COLO829 (cell line): ENCODE results near the gene SCN8A.
A peak's percentile ranks its signal among the peaks of the same experiment; 100 is the strongest.
"Not testable (repeated sequence)": the region's sequence is repeated elsewhere in the genome, so short reads cannot be mapped to it uniquely, and the experiment has no call there.

ENCODE experiments used
- DNase-seq: peaks from one replicate; pipeline ENCODE4 v3.0.0; 2012; ENCODE audit warnings: low spot score

SCN8A gene

GRCh38 chr12:51591016-51591901, at the start of gene SCN8A:
Gene SCN8A (plus strand): TSS chr12:51591233. CDS start chr12:51662818, 71,585 bp downstream.
- no peak for DNase-seq

DNA sequence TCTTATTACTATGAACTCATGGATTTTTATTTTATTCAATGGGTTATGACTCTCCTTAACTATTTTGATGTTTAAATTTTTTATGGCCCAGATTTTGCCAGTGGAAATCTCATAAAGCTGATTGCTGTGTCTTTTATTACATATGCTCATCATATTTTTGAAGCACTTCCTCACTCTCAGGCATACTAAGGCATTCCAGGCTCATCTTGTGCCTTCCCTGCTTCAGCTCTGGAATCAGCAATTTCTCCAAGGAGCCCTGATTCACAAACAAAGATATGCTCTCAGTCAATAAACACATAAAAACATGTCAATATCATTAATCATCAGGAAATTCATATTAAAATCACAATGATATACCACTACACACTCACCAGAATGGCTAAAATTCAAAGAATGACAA, 44.9 kb upstream of the SCN8A start:
- DNase-seq, result no peak

DNA sequence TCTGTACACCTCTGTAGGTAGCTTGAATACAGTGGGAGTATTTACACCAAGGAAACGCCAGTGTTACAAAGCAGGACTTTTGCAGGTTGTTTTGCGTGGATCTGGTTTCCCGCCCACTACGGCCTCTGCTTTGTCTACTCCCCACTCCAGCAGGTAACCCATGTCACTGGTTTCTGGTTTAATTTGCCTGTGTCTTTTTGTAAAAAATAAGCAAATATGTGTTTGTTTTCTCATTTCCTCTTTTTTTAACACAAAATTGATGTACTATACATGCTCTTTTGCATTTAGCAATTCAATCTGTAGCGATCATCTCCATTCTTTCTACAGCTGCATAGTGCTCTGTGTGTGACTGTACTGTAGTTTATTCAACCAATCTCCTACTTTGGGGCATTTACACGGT, 43.4 kb upstream of the SCN8A start:
- no peak for DNase-seq

DNA sequence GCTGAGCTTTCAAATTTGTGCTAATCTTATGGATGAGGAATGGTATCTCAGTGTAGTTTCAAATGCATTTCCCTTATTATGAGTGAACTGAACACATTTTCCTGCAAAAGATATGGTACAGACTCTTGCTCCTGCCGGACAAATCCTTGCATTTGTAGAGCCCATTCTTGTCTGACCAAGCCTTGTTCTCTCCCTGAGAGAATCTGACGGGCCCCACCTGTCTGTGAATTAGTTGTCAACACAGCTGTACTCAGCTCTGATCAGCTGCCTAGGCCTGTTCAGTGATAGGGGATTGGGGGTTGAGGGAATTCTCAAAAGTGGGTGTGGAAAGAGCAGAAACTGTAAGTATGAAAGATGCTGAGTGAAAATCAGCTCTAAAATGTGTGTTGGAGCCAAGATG, 42.8 kb upstream of the SCN8A start:
- no peak for DNase-seq

- DNase-seq, result no peak
These were observed 41.4 kb upstream of the SCN8A start for GRCh38 chr12:51549637-51550036.

- DNase-seq, result not testable (repeated sequence)
These were observed 22.6 kb upstream of the SCN8A start for GRCh38 chr12:51568271-51569032.

DNA sequence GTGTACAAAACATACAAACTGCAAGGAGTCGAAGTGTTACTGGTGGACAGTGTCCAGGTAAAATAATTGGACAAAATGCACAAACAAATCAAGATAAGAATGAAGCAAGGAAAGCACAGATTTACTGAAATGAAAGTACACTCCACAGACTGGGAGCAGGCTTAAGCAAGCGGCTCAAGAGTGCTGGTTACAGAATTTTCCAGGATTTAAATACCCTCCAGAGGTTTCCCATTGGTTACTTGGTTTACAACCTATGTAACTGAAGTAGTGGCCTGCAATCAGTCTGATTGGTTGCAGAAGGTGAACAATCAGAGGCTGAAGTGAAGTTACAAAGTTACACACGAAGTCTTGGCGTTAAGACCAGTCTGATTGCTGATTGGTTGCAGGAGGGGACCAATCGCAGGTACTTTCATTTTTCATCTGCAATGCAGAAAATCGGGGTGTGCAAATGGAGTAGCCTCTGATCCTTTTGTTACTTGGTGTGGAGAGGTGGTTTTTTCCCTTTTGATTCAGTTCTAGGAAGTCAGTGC, 11.6 kb upstream of the SCN8A start:
- no peak for DNase-seq

GRCh38 chr12:51589060-51589459, 2.0 kb upstream of the SCN8A start:
- no peak for DNase-seq

DNA sequence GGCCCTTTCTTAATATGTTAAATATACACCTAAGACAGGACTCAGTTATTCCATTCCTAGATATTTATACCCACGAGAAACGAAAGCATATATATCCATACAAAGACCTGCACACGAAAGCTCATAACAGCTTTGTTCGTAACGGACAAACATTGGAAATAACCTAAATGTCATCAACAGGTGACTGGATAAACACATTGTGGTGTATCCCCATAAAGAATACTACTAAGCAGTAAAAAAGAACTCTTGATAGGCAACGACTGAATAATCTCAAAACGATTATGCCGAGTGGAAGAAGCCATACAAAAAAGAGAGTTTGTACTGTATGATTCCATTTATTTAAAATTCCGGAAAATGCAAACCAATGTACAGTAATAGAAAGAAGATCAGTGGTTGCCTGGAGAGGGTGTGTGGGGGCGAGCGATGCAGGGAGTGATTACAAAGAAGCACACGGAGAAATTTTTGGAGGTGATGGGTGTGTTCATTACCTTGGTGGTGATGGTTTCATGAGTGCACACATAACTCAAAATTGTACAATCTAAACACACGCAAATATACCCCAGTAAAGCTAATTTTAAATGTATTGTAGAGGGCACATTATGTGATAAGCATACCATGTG, 1.4 kb upstream of the SCN8A start:
- DNase-seq, result no peak

DNA sequence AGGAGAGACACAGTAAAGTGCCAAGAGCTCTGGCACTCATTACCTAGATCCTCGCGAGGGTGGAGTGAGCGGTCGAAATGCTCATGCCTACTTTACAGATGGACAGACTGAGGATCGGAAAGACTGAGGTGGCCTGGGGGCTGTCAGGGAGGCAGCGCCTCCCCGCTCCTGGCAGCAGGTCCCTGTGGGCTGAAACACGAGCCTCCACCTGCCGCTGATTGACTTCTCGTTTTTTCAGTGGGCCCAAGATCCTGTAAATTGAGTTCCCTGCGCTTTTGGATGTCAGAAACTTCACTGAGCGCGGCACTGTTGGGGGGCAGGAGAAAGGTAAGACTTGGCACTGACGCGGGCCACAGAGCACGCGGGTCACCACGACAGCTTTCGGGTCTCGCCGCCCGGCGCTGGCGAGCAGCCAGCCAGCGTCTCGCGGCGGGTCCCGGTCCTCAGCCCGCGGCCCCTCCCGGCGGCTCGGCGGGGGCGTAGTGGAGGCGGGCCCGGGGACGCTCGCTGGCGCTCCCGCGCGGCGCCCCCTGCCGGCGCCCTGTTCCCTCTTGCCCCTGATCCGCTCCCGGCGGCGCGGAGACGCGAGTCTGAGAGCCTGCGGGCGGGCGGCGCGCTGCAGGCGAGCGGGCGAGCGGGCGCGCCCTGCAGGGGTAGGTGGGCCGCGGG, 552 bp upstream of the SCN8A start:
- peak; percentile 12 for DNase-seq

GRCh38 chr12:51592034-51592705, 1.1 kb downstream of the SCN8A start:
- DNase-seq, result peak; percentile 8

GRCh38 chr12:51593021-51593420, 2.0 kb downstream of the SCN8A start:
- DNase-seq, result no peak

GRCh38 chr12:51593539-51593938, 2.5 kb downstream of the SCN8A start:
- peak; percentile 13 for DNase-seq

DNA sequence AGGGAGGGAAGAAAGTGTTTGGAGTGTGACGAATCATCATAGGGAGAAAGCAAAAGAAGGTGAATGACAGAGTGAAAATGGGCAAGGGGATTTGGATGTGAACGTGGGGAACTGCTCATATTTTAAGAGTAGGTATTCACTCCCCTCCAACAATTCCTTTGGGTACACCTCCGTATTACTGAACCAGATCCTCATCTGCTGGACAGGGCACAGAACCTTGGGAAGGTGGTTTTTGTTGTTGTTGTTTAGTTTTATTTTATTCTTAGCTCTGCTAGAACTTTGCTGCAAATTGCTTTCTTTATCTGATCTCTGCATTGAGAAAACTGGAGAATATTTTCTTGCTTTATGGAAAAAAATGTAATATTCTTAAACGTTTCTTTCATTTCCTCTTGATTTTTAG, 7.1 kb downstream of the SCN8A start:
- no peak for DNase-seq

DNA sequence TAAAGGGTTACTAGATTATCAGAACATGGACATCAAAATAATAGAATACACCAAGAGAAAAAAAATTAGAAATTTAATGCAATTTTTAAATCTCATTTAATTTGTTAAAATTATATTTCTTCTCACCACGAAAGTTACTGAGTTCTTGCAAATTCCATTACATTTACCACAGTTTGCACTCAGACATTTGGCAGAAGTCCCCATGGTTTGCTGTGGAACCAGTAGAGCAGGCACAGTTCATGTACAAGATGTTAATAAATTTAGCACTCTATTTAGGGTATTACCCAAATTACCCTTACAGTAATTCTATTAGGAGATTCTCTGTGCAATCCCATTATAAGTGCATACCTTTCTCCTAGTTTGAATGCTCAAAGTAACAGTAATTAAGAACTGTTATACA, 9.7 kb downstream of the SCN8A start:
- DNase-seq, result no peak

- no peak for DNase-seq
These were observed 10.2 kb downstream of the SCN8A start for GRCh38 chr12:51601241-51601640.

DNA sequence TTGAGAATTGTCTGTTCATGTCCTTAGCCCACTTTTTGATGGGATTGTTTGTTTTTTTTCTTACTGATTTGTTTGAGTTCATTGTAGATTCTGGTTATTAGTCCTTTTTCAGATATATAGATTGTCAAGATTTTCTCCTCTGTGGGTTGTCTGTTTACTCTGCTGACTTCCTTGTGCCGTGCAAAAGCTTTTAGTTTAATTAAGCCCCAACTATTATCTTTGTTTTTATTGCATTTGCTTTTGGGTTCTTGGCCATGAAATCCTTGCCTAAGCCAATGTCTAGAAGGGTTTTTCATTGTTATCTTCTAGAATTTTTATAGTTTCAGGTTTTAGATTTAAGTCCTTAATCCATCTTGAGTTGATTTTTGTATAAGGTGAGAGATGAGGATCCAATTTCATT, 14.9 kb downstream of the SCN8A start:
- DNase-seq, result not testable (repeated sequence)

DNA sequence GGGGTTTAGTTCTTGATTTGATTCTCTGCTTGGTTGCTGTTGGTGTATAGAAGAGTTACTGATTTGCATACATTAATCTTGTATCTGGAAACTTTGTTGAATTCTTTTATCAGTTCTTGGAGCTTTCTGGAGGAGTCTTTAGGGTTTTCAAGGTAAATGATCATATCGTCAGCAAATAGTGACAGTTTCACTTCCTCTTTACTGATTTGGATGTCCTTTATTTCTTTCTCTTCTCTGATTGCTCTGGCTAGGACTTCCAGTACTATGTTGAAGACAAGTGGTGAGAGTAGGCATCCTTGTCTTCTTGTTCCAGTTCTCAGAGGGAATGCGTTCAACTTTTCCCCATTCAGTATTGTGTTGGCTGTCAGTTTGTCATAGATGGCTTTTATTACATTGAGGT, 16.2 kb downstream of the SCN8A start:
- not testable (repeated sequence) for DNase-seq

GRCh38 chr12:51620448-51620847, 29.4 kb downstream of the SCN8A start:
- DNase-seq, result no peak

DNA sequence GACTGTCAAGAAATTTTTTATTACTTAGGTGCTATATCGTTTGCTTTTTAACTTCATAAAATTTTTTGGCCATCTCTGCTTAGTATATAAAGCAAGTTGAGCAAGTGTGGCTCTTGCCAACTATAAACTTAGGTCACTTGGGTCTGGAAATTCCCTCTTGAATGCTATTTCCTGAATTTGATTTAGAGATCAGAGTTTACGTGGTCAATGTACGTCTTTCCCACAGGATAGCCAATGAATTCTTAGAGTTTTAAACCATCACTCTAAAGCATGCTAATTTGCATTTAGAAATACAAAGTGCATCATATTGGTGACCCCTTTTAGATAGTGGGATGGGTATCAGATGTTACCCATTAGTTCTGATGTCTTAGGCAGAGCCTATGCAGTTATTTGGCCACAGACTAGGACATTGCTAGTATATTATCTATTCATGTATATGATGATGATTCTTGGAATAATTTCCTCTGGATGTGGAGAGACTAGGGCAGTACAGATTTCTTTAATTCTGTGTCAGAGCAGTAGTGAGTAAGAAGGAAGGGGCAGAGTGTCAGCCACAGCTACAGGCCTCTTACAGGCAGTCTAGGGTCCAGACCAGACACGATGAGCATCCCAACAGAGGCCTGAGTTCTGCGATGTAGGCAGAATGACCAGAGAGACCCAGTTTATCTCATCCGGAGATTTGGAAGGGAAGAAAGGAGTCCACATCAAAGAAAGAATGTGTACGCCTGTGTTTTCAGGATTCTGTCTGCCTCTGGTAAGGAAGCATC, 30.3 kb downstream of the SCN8A start:
- no peak for DNase-seq

GRCh38 chr12:51622564-51622963, 31.5 kb downstream of the SCN8A start:
- no peak for DNase-seq
